Measurements from ENCODE around the gene YJU2. TPM values are rescaled to one million over a fixed set of nuclear protein-coding genes. Genes with fewer than 3 reads are reported as not detected.

The YJU2 gene
- polyA plus RNA-seq, 1 donor = 20.9 TPM

- WGBS (ENCODE audit: insufficient coverage, low lambda C conversion rate) = no CpG with 5 or more reads among the region's 27 CpGs
- no peak for DNase-seq
- peaks cover 3% of the 10 kb centered on the region for H3K4me1 ChIP-seq (ENCODE audit: control insufficient read depth, insufficient read depth, low read length)
- H3K9me3 ChIP-seq (ENCODE audit: control insufficient read depth, low read depth, low read length) = no peaks in the 10 kb centered on the region
- H3K36me3 ChIP-seq (ENCODE audit: control insufficient read depth, insufficient read depth, low read length) = no peaks in the 10 kb centered on the region
- H3K27me3 ChIP-seq (ENCODE audit: control insufficient read depth, insufficient read depth, low read length) = peaks cover 5% of the 10 kb centered on the region
- no peak overlapping the region for H3K4me3 ChIP-seq (ENCODE audit: low read length)
- no peak overlapping the region for H3K27ac ChIP-seq (ENCODE audit: low read length)
Measured at GRCh38 chr19:4297901-4298809, 51.3 kb downstream of the YJU2 start.

- Histone ChIP-seq H3K4me1 (ENCODE audit: control insufficient read depth, insufficient read depth, low read length) (peaks cover 3% of the 10 kb centered on the region), H3K27me3 (ENCODE audit: control insufficient read depth, insufficient read depth, low read length) (peaks cover 5% of the 10 kb centered on the region), H3K9me3 (ENCODE audit: control insufficient read depth, low read depth, low read length) (no peaks in the 10 kb centered on the region), H3K27ac (ENCODE audit: low read length) (no peak overlapping the region), H3K4me3 (ENCODE audit: low read length) (no peak overlapping the region), H3K36me3 (ENCODE audit: control insufficient read depth, insufficient read depth, low read length) (no peaks in the 10 kb centered on the region)
- no CpG with 5 or more reads among the region's 8 CpGs for WGBS (ENCODE audit: insufficient coverage, low lambda C conversion rate)
- DNase-seq = no peak
Measured at GRCh38 chr19:4298810-4299550, 52.1 kb downstream of the YJU2 start.

GRCh38 chr19:4300589-4300988 is 53.7 kb downstream of the YJU2 start:
- Histone ChIP-seq H3K4me3 (ENCODE audit: low read length) (no peak overlapping the region), H3K9me3 (ENCODE audit: control insufficient read depth, low read depth, low read length) (no peaks in the 10 kb centered on the region), H3K36me3 (ENCODE audit: control insufficient read depth, insufficient read depth, low read length) (no peaks in the 10 kb centered on the region), H3K27me3 (ENCODE audit: control insufficient read depth, insufficient read depth, low read length) (no peaks in the 10 kb centered on the region), H3K27ac (ENCODE audit: low read length) (no peak overlapping the region), H3K4me1 (ENCODE audit: control insufficient read depth, insufficient read depth, low read length) (peaks cover 3% of the 10 kb centered on the region)
- WGBS (ENCODE audit: insufficient coverage, low lambda C conversion rate) = 92% methylated on average over 2 of the region's 3 CpGs
- DNase-seq = no peak

GRCh38 chr19:4301590-4302242 is 54.8 kb downstream of the YJU2 start:
- H3K9me3 ChIP-seq (ENCODE audit: control insufficient read depth, low read depth, low read length) = no peaks in the 10 kb centered on the region
- H3K27me3 ChIP-seq (ENCODE audit: control insufficient read depth, insufficient read depth, low read length) = no peaks in the 10 kb centered on the region
- no peak for DNase-seq
- no peak overlapping the region for H3K4me3 ChIP-seq (ENCODE audit: low read length)
- no peak overlapping the region for H3K27ac ChIP-seq (ENCODE audit: low read length)
- WGBS (ENCODE audit: insufficient coverage, low lambda C conversion rate) = 50% methylated on average over 2 of the region's 13 CpGs
- no peaks in the 10 kb centered on the region for H3K36me3 ChIP-seq (ENCODE audit: control insufficient read depth, insufficient read depth, low read length)
- H3K4me1 ChIP-seq (ENCODE audit: control insufficient read depth, insufficient read depth, low read length) = peaks cover 3% of the 10 kb centered on the region

- no CpG with 5 or more reads among the region's 8 CpGs for WGBS (ENCODE audit: insufficient coverage, low lambda C conversion rate)
Measured at GRCh38 chr19:4302243-4302640, 55.4 kb downstream of the YJU2 start, which contains the start of gene TMIGD2. Gene TMIGD2, minus strand, starts transcription at chr19:4302389. Its CDS starts 4 bp downstream, at chr19:4302385.

GRCh38 chr19:4303819-4304537 is 57.1 kb downstream of the YJU2 start:
- no CpG with 5 or more reads among the region's 18 CpGs for WGBS (ENCODE audit: insufficient coverage, low lambda C conversion rate)
- Histone ChIP-seq H3K36me3 (ENCODE audit: control insufficient read depth, insufficient read depth, low read length) (no peaks in the 10 kb centered on the region), H3K4me1 (ENCODE audit: control insufficient read depth, insufficient read depth, low read length) (peaks cover 3% of the 10 kb centered on the region), H3K4me3 (ENCODE audit: low read length) (no peak overlapping the region), H3K27ac (ENCODE audit: low read length) (no peak overlapping the region), H3K27me3 (ENCODE audit: control insufficient read depth, insufficient read depth, low read length) (no peaks in the 10 kb centered on the region), H3K9me3 (ENCODE audit: control insufficient read depth, low read depth, low read length) (no peaks in the 10 kb centered on the region)
- DNase-seq = no peak

More at GRCh38 chr19:4302243-4302640, 55.4 kb downstream of the YJU2 start, which contains the start of gene TMIGD2:
- no peak for DNase-seq
- Histone ChIP-seq H3K4me1 (ENCODE audit: control insufficient read depth, insufficient read depth, low read length) (peaks cover 3% of the 10 kb centered on the region), H3K27me3 (ENCODE audit: control insufficient read depth, insufficient read depth, low read length) (no peaks in the 10 kb centered on the region), H3K27ac (ENCODE audit: low read length) (no peak within 1 kb of the TSS), H3K4me3 (ENCODE audit: low read length) (no peak within 1 kb of the TSS), H3K36me3 (ENCODE audit: control insufficient read depth, insufficient read depth, low read length) (no peaks in the 10 kb centered on the region), H3K9me3 (ENCODE audit: control insufficient read depth, low read depth, low read length) (no peaks in the 10 kb centered on the region)

- Histone ChIP-seq H3K36me3 (ENCODE audit: control insufficient read depth, insufficient read depth, low read length) (no peaks in the 10 kb centered on the region), H3K4me1 (ENCODE audit: control insufficient read depth, insufficient read depth, low read length) (peaks cover 3% of the 10 kb centered on the region), H3K27ac (ENCODE audit: low read length) (no peak within 1 kb of the TSS), H3K9me3 (ENCODE audit: control insufficient read depth, low read depth, low read length) (no peaks in the 10 kb centered on the region), H3K27me3 (ENCODE audit: control insufficient read depth, insufficient read depth, low read length) (no peaks in the 10 kb centered on the region), H3K4me3 (ENCODE audit: low read length) (no peak within 1 kb of the TSS)
- DNase-seq = no peak
- no CpG with 5 or more reads among the region's 63 CpGs for WGBS (ENCODE audit: insufficient coverage, low lambda C conversion rate)
Measured at GRCh38 chr19:4304538-4305256, 57.8 kb downstream of the YJU2 start, which contains the start of gene FSD1. Gene FSD1, plus strand, starts transcription at chr19:4304598. Its CDS starts 149 bp downstream, at chr19:4304747.

- no peak overlapping the region for H3K27ac ChIP-seq (ENCODE audit: low read length)
- H3K4me3 ChIP-seq (ENCODE audit: low read length) = no peak overlapping the region
- no peaks in the 10 kb centered on the region for H3K36me3 ChIP-seq (ENCODE audit: control insufficient read depth, insufficient read depth, low read length)
- H3K27me3 ChIP-seq (ENCODE audit: control insufficient read depth, insufficient read depth, low read length) = no peaks in the 10 kb centered on the region
- peaks cover 3% of the 10 kb centered on the region for H3K4me1 ChIP-seq (ENCODE audit: control insufficient read depth, insufficient read depth, low read length)
- no CpG with 5 or more reads among the region's 7 CpGs for WGBS (ENCODE audit: insufficient coverage, low lambda C conversion rate)
- no peak for DNase-seq
- H3K9me3 ChIP-seq (ENCODE audit: control insufficient read depth, low read depth, low read length) = peaks cover under 1% of the 10 kb centered on the region
Measured at GRCh38 chr19:4305257-4305612, 58.4 kb downstream of the YJU2 start.

GRCh38 chr19:4305659-4306058 is 58.8 kb downstream of the YJU2 start:
- no peak overlapping the region for H3K27ac ChIP-seq (ENCODE audit: low read length)

More at GRCh38 chr19:4305659-4306058, 58.8 kb downstream of the YJU2 start:
- Histone ChIP-seq H3K4me3 (ENCODE audit: low read length) (no peak overlapping the region), H3K36me3 (ENCODE audit: control insufficient read depth, insufficient read depth, low read length) (no peaks in the 10 kb centered on the region), H3K27me3 (ENCODE audit: control insufficient read depth, insufficient read depth, low read length) (no peaks in the 10 kb centered on the region), H3K9me3 (ENCODE audit: control insufficient read depth, low read depth, low read length) (peaks cover 3% of the 10 kb centered on the region), H3K4me1 (ENCODE audit: control insufficient read depth, insufficient read depth, low read length) (peaks cover 3% of the 10 kb centered on the region)
- WGBS (ENCODE audit: insufficient coverage, low lambda C conversion rate) = no CpG with 5 or more reads among the region's 16 CpGs
- DNase-seq = no peak
